Cardiac fibroblast (primary cell): ENCODE results near the gene TNRC18.
"Not testable (repeated sequence)": the region's sequence is repeated elsewhere in the genome, so short reads cannot be mapped to it uniquely, and the experiment has no call there.

Experiments used
- DNase-seq, 2 donors: peaks; one replicate each; pipeline versions ENCODE4 v3.0.0 to v3.0.0-alpha.2; 2010; ENCODE audit warnings: low read depth in 2 of 2
- H3K4me3 ChIP-seq, 2 donors: replicated peaks in 1 of 2; 1 replicate in 1 of 2; 2 replicates in 1 of 2; pipeline ENCODE4 v1.5.1; 2011; ENCODE audit warnings: low read depth in 2 of 2, low read length in 2 of 2, mild to moderate bottlenecking in 2 of 2, moderate library complexity in 1 of 2
- CTCF ChIP-seq: IDR thresholded peaks from one replicate; pipeline ENCODE4 v1.5.1; 2011; ENCODE audit warnings: low read depth, mild to moderate bottlenecking, low read length, inconsistent platforms

The TNRC18 gene

GRCh38 chr7:5282543-5283316, 140.9 kb downstream of the TNRC18 start, which contains the start of gene SLC29A4:
Gene SLC29A4, plus strand, starts transcription at chr7:5282943. Its CDS starts 4,874 bp downstream, at chr7:5287817.
- TF ChIP-seq CTCF, result no peak
- peak within 1 kb of the TSS; percentile 14 to 36 for H3K4me3 ChIP-seq
- DNase-seq, result peak in 1 of 2 donors; percentile 49

GRCh38 chr7:5281598-5282500, 141.8 kb downstream of the TNRC18 start:
- H3K4me3 ChIP-seq, DNase-seq: not testable (repeated sequence)

GRCh38 chr7:5279734-5280133, 143.9 kb downstream of the TNRC18 start:
- no peak overlapping the region for H3K4me3 ChIP-seq
- no peak for DNase-seq
- no peak for TF ChIP-seq CTCF

- TF ChIP-seq CTCF, result no peak
- peak in 1 of 2 donors; percentile 41 for DNase-seq
- H3K4me3 ChIP-seq, result no peak overlapping the region
These were observed 144.9 kb downstream of the TNRC18 start for GRCh38 chr7:5278766-5279165.

GRCh38 chr7:5276611-5277010, 147.0 kb downstream of the TNRC18 start:
- no peak for TF ChIP-seq CTCF
- H3K4me3 ChIP-seq, result no peak overlapping the region
- no peak for DNase-seq

- H3K4me3 ChIP-seq, DNase-seq: not testable (repeated sequence)
These were observed 147.5 kb downstream of the TNRC18 start for GRCh38 chr7:5276123-5276522.

GRCh38 chr7:5275510-5275909, 148.1 kb downstream of the TNRC18 start:
- DNase-seq, result peak in 1 of 2 donors; percentile 56
- not testable (repeated sequence) for H3K4me3 ChIP-seq

- not testable (repeated sequence) for H3K4me3 ChIP-seq
- DNase-seq, result peak; percentile 15 to 55
These were observed 148.6 kb downstream of the TNRC18 start for GRCh38 chr7:5274985-5275431.

- no peak overlapping the region for H3K4me3 ChIP-seq
- TF ChIP-seq CTCF, result no peak
- no peak for DNase-seq
These were observed 149.2 kb downstream of the TNRC18 start for GRCh38 chr7:5274441-5274840.

GRCh38 chr7:5273831-5274405, 149.7 kb downstream of the TNRC18 start:
- DNase-seq, H3K4me3 ChIP-seq: not testable (repeated sequence)
